ENCODE measurements around the gene DEPDC5.

Gene DEPDC5

GRCh38 chr22:31848411-31848810 is 94.6 kb downstream of the DEPDC5 start:
- Mint-ChIP-seq H3K9me3 (no peaks in the 10 kb centered on the region), H3K4me1 (no peaks in the 10 kb centered on the region), H3K4me3 (no peak overlapping the region), H3K27me3 (no peaks in the 10 kb centered on the region), H3K27ac (ENCODE audit: low read depth) (no peak overlapping the region), H3K36me3 (ENCODE audit: insufficient read depth) (peaks cover 51% of the 10 kb centered on the region)
- ATAC-seq (replicated peaks; ENCODE audit: extremely low read depth, poor library complexity, severe bottlenecking) (no peak), DNase-seq (ENCODE audit: low spot score in 2 of 2) (no peak)

GRCh38 chr22:31850135-31850534 is 96.3 kb downstream of the DEPDC5 start:
- no peak overlapping the region for H3K27ac Mint-ChIP-seq (ENCODE audit: low read depth)
- no peaks in the 10 kb centered on the region for H3K27me3 Mint-ChIP-seq
- ATAC-seq (replicated peaks; ENCODE audit: extremely low read depth, poor library complexity, severe bottlenecking): no peak
- no peaks in the 10 kb centered on the region for H3K9me3 Mint-ChIP-seq
- H3K4me3 Mint-ChIP-seq: no peak overlapping the region
- no peak for DNase-seq (ENCODE audit: low spot score in 2 of 2)
- peaks cover 39% of the 10 kb centered on the region for H3K36me3 Mint-ChIP-seq (ENCODE audit: insufficient read depth)
- no peaks in the 10 kb centered on the region for H3K4me1 Mint-ChIP-seq

DNA sequence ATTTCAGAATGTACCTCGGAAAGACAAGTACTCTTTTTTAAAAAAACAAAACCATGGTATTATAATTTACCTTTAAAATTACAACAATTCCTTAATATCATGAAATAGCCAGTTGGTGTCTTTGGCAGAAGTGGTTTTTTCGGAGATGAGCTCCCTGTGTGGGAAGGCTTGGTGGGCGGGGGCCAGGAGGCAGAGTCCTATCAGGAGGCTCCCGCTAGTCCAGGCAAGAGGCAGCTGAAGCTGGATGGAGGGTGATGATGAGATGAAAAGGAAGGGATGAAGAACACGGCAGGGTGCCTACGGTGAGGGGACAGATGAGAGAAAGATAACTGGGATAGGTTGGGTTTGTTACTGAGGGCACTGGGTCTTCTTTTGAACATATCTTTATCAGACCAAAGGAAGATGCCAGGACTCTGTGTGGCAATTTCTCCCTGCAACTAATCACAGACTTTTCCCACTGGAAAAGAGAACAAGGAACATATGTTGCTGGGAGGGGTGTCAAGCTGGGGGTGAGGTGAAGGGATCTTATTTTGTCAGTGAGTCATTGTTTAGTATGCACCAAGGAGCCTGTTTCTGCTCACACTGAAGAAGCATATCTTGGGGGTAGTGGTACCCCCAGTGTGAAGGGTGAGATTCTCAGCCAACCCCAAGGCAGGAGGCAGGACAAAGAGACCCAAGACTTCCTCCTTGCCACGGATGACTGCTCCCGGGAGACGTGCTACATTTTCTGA is 99.0 kb downstream of the DEPDC5 start:
- Mint-ChIP-seq H3K9me3 (no peaks in the 10 kb centered on the region), H3K27ac (ENCODE audit: low read depth) (peak overlapping the region; percentile 11), H3K27me3 (no peaks in the 10 kb centered on the region), H3K4me1 (no peaks in the 10 kb centered on the region), H3K4me3 (no peak overlapping the region), H3K36me3 (ENCODE audit: insufficient read depth) (peaks cover 30% of the 10 kb centered on the region)
- ATAC-seq (replicated peaks; ENCODE audit: extremely low read depth, poor library complexity, severe bottlenecking) (no peak), DNase-seq (ENCODE audit: low spot score in 2 of 2) (no peak)

- DNase-seq (ENCODE audit: low spot score in 2 of 2): no peak
- no peak for ATAC-seq (replicated peaks; ENCODE audit: extremely low read depth, poor library complexity, severe bottlenecking)
- Mint-ChIP-seq H3K27ac (ENCODE audit: low read depth) (no peak overlapping the region), H3K4me1 (no peaks in the 10 kb centered on the region), H3K9me3 (no peaks in the 10 kb centered on the region), H3K27me3 (no peaks in the 10 kb centered on the region), H3K4me3 (no peak overlapping the region), H3K36me3 (ENCODE audit: insufficient read depth) (peaks cover 29% of the 10 kb centered on the region)
Observed at GRCh38 chr22:31853736-31854495, 100.1 kb downstream of the DEPDC5 start.

GRCh38 chr22:31857247-31857646 is 103.4 kb downstream of the DEPDC5 start:
- H3K9me3 Mint-ChIP-seq: no peaks in the 10 kb centered on the region
- peaks cover 32% of the 10 kb centered on the region for H3K36me3 Mint-ChIP-seq (ENCODE audit: insufficient read depth)
- no peak overlapping the region for H3K4me3 Mint-ChIP-seq
- DNase-seq (ENCODE audit: low spot score in 2 of 2): no peak
- no peak for ATAC-seq (replicated peaks; ENCODE audit: extremely low read depth, poor library complexity, severe bottlenecking)
- H3K27me3 Mint-ChIP-seq: no peaks in the 10 kb centered on the region
- H3K27ac Mint-ChIP-seq (ENCODE audit: low read depth): no peak overlapping the region
- H3K4me1 Mint-ChIP-seq: no peaks in the 10 kb centered on the region

GRCh38 chr22:31861226-31861840 is 107.5 kb downstream of the DEPDC5 start:
- Mint-ChIP-seq H3K4me3 (no peak overlapping the region), H3K9me3 (no peaks in the 10 kb centered on the region), H3K4me1 (no peaks in the 10 kb centered on the region), H3K27ac (ENCODE audit: low read depth) (peak overlapping the region; percentile 77), H3K36me3 (ENCODE audit: insufficient read depth) (peaks cover 25% of the 10 kb centered on the region), H3K27me3 (no peaks in the 10 kb centered on the region)
- no peak for DNase-seq (ENCODE audit: low spot score in 2 of 2)
- no peak for ATAC-seq (replicated peaks; ENCODE audit: extremely low read depth, poor library complexity, severe bottlenecking)

DNA sequence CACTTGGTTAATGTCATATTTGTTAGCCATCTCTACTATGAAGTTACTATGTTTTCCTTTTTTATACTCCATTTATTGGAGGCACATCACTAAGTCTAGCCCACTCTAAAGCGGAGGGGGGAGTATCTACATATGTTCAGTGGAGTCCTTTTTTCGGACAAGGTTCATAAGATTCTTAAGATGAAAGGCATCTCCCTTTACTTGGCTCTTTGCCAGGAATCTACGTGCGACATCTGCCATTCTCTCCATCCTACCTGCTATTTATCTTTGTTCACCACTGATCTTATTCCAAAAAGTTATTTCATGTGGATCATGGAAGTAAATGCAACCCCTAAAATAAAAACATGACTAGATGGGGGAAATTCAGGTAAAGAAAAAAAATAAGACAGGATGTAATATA is 113.1 kb downstream of the DEPDC5 start:
- no peaks in the 10 kb centered on the region for H3K9me3 Mint-ChIP-seq
- ATAC-seq (replicated peaks; ENCODE audit: extremely low read depth, poor library complexity, severe bottlenecking) (no peak), DNase-seq (ENCODE audit: low spot score in 2 of 2) (no peak)
- no peak overlapping the region for H3K27ac Mint-ChIP-seq (ENCODE audit: low read depth)
- H3K36me3 Mint-ChIP-seq (ENCODE audit: insufficient read depth): peaks cover 21% of the 10 kb centered on the region
- H3K4me1 Mint-ChIP-seq: peaks cover 6% of the 10 kb centered on the region
- no peaks in the 10 kb centered on the region for H3K27me3 Mint-ChIP-seq
- no peak overlapping the region for H3K4me3 Mint-ChIP-seq

DNA sequence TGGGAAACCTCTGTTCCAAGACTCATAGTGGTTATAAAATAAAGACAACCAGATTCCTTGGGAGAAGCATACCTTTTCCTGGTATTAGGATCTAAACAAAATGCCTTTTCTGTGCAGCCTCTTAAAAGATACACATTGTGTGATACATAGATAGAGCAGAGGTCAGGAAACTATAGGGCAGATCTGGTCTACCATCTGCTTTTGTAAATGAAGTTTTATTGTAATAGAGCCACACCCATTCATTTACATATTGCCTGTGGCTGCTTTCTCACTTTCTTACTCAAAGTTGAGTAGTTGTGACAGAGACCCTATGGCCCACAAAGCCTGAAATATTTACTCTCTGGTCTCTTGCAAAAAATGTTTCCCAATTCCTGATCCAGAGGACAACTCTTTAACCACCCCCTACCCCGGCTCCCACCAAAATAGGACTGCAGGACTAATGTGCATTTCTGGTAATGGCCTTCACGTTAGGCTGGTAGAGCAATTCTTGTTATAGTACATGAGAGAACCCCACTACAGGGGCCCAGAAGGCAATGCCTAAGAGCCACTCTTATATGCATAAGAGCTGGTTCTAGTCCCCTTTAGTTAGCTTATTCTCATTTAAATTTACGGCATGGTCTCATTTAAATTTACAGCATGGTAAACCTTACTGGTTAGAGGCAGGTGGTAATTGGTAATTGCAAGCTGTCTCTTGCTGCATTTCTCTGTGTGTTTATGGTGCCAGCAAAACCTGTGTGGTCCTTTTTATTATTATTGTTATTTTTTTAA is 113.8 kb downstream of the DEPDC5 start:
- Mint-ChIP-seq H3K4me1 (peaks cover 6% of the 10 kb centered on the region), H3K27ac (ENCODE audit: low read depth) (no peak overlapping the region), H3K36me3 (ENCODE audit: insufficient read depth) (peaks cover 23% of the 10 kb centered on the region), H3K9me3 (no peaks in the 10 kb centered on the region), H3K4me3 (no peak overlapping the region), H3K27me3 (no peaks in the 10 kb centered on the region)
- ATAC-seq (replicated peaks; ENCODE audit: extremely low read depth, poor library complexity, severe bottlenecking): no peak
- DNase-seq (ENCODE audit: low spot score in 2 of 2): no peak

DNA sequence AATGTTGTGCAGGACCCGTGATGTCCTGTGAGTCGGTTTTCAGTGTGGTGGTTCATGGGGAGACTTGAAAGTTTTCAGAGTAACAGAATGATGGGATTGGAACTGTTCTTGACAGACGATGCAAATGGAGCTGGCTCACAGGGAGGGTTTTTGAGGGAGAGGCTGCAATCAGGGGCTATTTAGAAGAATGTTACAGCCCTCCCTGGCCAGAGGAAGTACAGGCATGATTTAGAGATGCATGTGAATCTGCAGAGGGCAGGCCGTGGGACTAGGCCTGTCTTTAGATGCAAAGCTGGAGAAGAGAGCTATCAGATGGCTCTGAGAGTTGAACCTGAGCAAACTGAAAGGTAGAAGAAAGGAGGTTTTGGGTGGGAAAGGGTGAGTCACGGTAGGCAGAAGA is 115.9 kb downstream of the DEPDC5 start:
- H3K4me1 Mint-ChIP-seq: peaks cover 6% of the 10 kb centered on the region
- no peaks in the 10 kb centered on the region for H3K9me3 Mint-ChIP-seq
- no peaks in the 10 kb centered on the region for H3K27me3 Mint-ChIP-seq
- peaks cover 35% of the 10 kb centered on the region for H3K36me3 Mint-ChIP-seq (ENCODE audit: insufficient read depth)
- no peak for DNase-seq (ENCODE audit: low spot score in 2 of 2)
- no peak overlapping the region for H3K27ac Mint-ChIP-seq (ENCODE audit: low read depth)
- no peak for ATAC-seq (replicated peaks; ENCODE audit: extremely low read depth, poor library complexity, severe bottlenecking)
- no peak overlapping the region for H3K4me3 Mint-ChIP-seq

- DNase-seq (ENCODE audit: low spot score in 2 of 2) (no peak), ATAC-seq (replicated peaks; ENCODE audit: extremely low read depth, poor library complexity, severe bottlenecking) (no peak)
- peaks cover 6% of the 10 kb centered on the region for H3K4me1 Mint-ChIP-seq
- H3K36me3 Mint-ChIP-seq (ENCODE audit: insufficient read depth): peaks cover 35% of the 10 kb centered on the region
- no peaks in the 10 kb centered on the region for H3K27me3 Mint-ChIP-seq
- H3K9me3 Mint-ChIP-seq: no peaks in the 10 kb centered on the region
- no peak overlapping the region for H3K4me3 Mint-ChIP-seq
- peak overlapping the region; percentile 32 for H3K27ac Mint-ChIP-seq (ENCODE audit: low read depth)
Observed at GRCh38 chr22:31870890-31871289, 117.1 kb downstream of the DEPDC5 start.

DNA sequence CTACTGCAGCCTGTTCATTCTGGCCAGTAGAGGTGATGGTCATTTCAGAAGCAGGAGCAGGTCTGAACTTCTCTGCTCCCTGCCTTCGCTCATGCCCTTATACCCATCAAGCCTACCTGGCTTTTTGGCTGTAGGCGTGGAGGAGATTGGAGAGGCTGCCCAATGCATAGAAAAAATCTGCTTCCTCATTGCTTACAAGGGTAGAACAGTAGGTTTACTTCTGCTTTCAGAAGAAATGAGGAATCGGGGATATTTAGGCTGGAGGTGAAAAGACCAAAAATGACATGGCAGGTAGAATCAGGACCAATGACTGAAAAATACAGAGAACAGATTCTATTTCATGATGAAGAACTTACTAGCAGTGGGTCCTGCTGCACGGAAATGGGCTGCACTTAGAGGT is 117.7 kb downstream of the DEPDC5 start:
- Mint-ChIP-seq H3K4me1 (peaks cover 6% of the 10 kb centered on the region), H3K9me3 (no peaks in the 10 kb centered on the region), H3K27me3 (no peaks in the 10 kb centered on the region), H3K27ac (ENCODE audit: low read depth) (peak overlapping the region; percentile 32), H3K36me3 (ENCODE audit: insufficient read depth) (peaks cover 37% of the 10 kb centered on the region), H3K4me3 (no peak overlapping the region)
- ATAC-seq (replicated peaks; ENCODE audit: extremely low read depth, poor library complexity, severe bottlenecking) (no peak), DNase-seq (ENCODE audit: low spot score in 2 of 2) (no peak)

GRCh38 chr22:31872209-31872608 is 118.4 kb downstream of the DEPDC5 start:
- no peak overlapping the region for H3K27ac Mint-ChIP-seq (ENCODE audit: low read depth)
- ATAC-seq (replicated peaks; ENCODE audit: extremely low read depth, poor library complexity, severe bottlenecking): no peak
- H3K9me3 Mint-ChIP-seq: no peaks in the 10 kb centered on the region
- no peak overlapping the region for H3K4me3 Mint-ChIP-seq
- H3K36me3 Mint-ChIP-seq (ENCODE audit: insufficient read depth): peaks cover 41% of the 10 kb centered on the region
- no peaks in the 10 kb centered on the region for H3K27me3 Mint-ChIP-seq
- H3K4me1 Mint-ChIP-seq: peaks cover 6% of the 10 kb centered on the region
- no peak for DNase-seq (ENCODE audit: low spot score in 2 of 2)

All from central memory CD8-positive, alpha-beta T cell (primary cell).